GM19463 (cell line): ENCODE results near the gene CBFB.
A peak's percentile ranks its signal among the peaks of the same experiment; 100 is the strongest.
"Not testable (repeated sequence)": the region's sequence is repeated elsewhere in the genome, so short reads cannot be mapped to it uniquely, and the experiment has no call there.

ENCODE experiments used
- ATAC-seq: cut with Tn5 transposase; IDR thresholded peaks from one replicate; pipeline ENCODE4 v1.9.1; 2021; ENCODE audit warnings: mild to moderate bottlenecking, moderate library complexity; ENCODE audit not compliant: unreplicated experiment

CBFB gene

GRCh38 chr16:67028696-67029253 is at the start of gene CBFB:
TSS of gene CBFB (plus strand) at chr16:67029149. CDS start at chr16:67029408, 259 bp downstream.
- peak; percentile 77 for ATAC-seq

GRCh38 chr16:66983033-66983432 is 45.9 kb upstream of the CBFB start:
- no peak for ATAC-seq

GRCh38 chr16:66984892-66985311 is 44.0 kb upstream of the CBFB start:
- no peak for ATAC-seq

GRCh38 chr16:66986559-66986958 is 42.4 kb upstream of the CBFB start:
- ATAC-seq = no peak

- no peak for ATAC-seq
Measured at GRCh38 chr16:66988197-66988788, 40.7 kb upstream of the CBFB start, which contains the start of gene CES4A. TSS of gene CES4A (plus strand) at chr16:66988589. CDS start at chr16:66988773, 184 bp downstream.

GRCh38 chr16:66991545-66992077 is 37.3 kb upstream of the CBFB start:
- ATAC-seq = no peak

- ATAC-seq = not testable (repeated sequence)
Measured at GRCh38 chr16:66993558-66993957, 35.4 kb upstream of the CBFB start.

- no peak for ATAC-seq
Measured at GRCh38 chr16:66996324-66996982, 32.5 kb upstream of the CBFB start.

- ATAC-seq = no peak
Measured at GRCh38 chr16:66996983-66997358, 32.0 kb upstream of the CBFB start.

GRCh38 chr16:67000384-67001351 is 28.3 kb upstream of the CBFB start:
- ATAC-seq = no peak

GRCh38 chr16:67001726-67002125 is 27.2 kb upstream of the CBFB start:
- ATAC-seq = no peak

GRCh38 chr16:67006930-67007658 is 21.9 kb upstream of the CBFB start:
- no peak for ATAC-seq

GRCh38 chr16:67009158-67009557 is 19.8 kb upstream of the CBFB start:
- no peak for ATAC-seq

- no peak for ATAC-seq
Measured at GRCh38 chr16:67011274-67011673, 17.7 kb upstream of the CBFB start.

GRCh38 chr16:67013233-67013822 is 15.6 kb upstream of the CBFB start:
- ATAC-seq = no peak

GRCh38 chr16:67013823-67014633 is 14.9 kb upstream of the CBFB start:
- ATAC-seq = peak; percentile 54

GRCh38 chr16:67014634-67015312 is 14.2 kb upstream of the CBFB start:
- ATAC-seq = no peak

GRCh38 chr16:67015313-67015731 is 13.6 kb upstream of the CBFB start:
- ATAC-seq = no peak
